Fibroblast of peridontal ligament (primary cell): ENCODE data around the gene DPRX.

Experiments
- DNase-seq: peaks from one replicate; pipeline ENCODE4 v3.0.0-alpha.2; 2010; ENCODE audit errors: extremely low read depth

The DPRX gene, protein sequence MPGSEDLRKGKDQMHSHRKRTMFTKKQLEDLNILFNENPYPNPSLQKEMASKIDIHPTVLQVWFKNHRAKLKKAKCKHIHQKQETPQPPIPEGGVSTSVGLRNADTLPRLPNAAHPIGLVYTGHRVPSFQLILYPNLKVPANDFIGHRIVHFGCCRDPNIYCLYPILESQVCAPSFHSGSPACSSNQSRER

DNA sequence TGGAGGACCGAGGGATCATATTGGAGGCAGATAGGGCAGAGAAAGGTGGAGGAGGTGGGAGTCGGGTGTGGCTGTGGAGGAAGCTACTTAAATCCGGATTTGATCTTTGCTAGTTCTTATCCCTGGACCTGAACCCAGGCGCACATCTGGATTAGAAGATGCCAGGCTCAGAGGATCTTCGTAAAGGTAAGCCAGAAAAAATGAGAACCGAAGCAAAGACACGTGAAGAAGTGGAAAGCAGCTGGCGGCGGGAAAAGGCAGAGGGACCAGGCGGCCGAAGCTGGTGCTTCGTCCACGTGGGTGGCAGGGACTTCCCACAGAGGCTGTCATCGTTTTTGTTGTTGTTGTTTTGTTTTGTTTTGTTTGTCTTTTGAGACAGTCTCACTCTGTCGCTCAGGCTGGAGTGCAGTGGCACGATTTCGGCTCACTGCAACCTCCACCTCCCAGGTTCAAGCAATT lies at the start of gene DPRX:
DPRX (plus strand) TSS at position 51 of the 459 bp plus-strand sequence; CDS start at position 159, 108 bp downstream.
- DNase-seq, result no peak

DNA sequence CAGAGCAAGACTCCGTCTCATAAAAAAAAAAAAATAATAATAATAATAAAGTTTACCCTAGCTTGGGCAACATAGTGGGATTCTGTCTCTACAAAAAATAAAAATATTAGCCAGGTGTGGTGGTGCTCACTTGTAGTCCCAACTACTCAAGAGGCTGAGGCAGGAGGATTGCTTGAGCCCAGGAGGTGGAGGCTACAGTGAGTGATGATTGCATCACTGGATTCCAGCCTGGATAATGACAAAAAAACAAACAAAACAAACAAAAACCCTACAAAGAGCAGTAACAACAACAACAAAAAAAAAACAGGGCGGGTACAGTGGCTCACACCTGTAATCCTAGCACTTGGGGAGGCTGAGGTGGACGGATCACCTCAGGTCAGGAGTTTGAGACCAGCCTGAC lies 48.6 kb upstream of the DPRX start:
- no peak for DNase-seq

DNA sequence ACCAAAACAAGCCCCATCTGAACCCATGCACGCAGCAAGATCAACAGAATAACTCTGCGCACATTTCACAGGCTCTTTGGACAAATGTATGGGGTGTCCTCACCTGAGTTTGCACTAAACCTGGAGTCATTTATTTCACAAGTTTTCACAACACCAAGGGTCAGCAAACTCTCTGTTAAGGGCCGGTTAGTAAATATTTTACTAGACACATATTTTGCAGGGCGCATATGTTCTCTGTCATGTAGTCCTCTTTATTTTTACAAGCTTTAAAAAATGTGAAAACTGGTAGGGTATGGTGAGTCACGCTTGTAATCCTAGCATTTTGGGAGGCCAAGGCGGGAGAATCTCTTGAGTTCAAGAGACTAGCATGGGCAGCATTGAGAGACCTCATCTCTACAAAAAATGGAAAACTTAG lies 45.5 kb upstream of the DPRX start:
- no peak for DNase-seq

DNA sequence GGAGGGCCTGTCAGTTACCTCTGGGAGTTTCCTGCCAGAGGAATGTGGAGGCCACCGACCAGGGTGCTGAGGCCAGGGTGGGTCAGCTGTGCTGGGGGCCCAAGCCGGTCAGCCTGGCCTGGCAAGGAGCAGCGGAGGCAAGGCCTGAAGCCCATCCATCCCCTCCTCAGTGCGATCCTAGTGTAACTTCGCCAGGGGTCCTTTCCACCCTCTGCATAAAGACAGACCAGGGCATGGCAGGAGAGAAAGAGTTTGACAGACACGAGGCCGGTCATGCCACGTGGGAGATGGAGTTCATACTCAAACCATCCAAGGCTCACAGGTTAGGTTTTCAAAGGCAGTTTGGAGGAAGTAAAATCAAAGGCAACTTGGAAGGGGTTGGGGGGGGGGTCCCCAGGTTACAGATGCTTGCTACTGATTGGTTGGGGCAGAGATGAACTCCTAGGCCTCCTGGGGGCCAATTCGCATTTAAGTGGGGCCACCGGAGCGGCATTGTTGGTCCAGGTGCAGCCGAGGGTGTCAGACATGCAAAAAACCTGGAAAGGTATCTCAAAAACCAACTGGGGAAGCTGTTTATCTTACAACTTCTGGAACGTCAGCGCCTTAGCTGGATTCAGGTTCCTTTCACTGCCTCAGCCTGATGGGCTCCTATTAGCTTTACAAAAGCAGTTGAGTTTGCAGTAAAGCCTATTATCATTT lies 36.8 kb upstream of the DPRX start:
- DNase-seq, result no peak

DNA sequence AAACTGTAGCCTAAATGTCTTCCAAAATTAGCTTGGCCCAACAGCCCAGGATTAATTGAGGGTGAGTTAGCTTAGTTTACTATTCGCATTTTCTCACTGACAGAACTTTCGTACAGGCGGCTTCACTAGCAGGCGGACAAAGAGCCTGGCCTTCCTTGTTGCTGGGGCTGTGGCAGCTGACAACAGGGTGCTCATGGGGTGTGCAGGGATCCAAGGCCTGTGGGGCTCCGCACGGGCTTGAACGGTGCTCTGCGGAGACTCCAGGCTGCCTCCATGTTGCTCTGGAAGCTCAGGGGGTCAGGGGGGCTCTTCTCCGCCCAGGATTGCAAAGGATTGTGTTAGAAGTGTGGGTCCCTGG lies 36.3 kb upstream of the DPRX start:
- no peak for DNase-seq

DNA sequence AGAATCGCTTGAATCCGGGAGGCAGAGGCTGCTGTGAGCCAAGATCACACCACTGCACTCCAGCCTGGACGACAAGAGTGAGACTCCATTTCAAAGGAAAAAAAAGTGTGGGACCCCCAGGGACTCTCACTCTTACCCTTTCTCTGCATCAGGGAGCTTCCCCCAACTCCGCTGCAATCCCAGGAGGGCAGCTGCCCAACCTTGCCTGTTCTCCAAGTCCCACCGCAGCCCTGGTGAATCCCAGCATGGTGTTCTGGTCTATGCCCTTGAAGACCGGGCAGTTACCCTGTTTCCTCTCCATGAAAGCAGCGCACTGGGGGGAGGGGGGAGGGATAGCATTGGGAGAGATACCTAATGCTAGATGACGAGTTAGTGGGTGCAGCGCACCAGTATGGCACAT lies 35.7 kb upstream of the DPRX start:
- DNase-seq, result no peak

DNA sequence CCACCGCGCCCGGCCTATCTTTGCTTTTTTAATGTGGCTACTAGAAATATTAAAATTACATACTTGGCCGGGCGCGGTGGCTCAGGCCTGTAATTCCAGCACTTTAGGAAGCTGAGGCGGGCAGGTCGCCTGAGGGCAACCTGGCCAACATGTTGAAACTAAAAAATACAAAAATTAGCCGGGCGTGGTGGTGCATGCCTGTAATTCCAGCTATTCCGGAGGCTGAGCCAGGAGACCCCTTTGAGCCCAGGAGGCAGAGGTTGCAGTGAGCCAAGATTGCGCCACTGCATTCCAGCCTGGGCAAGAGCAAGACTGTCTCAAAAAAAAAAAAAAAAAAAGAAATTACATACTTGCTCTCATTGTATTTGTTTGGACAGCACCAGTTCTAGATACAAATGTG lies 34.8 kb upstream of the DPRX start:
- DNase-seq, result no peak

DNA sequence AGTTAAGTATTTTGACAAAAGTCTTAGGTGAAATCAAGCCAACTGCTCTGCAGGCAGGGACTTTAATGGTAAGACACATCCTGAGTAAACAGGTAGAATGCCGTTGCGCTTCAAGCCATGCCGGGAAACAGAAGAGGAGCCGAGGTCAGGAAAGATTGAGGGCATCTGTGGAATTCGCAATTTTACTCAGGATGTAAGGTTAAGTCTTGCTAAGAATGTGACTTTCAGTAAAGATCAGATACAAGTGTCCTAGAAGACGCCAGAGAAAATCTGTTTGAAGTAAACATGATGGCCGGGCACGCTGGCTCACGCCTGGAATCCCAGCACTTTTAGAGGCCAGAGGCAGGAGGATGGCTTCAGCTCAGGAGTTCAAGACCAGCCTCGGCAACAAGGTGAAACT lies 33.4 kb upstream of the DPRX start:
- no peak for DNase-seq

DNA sequence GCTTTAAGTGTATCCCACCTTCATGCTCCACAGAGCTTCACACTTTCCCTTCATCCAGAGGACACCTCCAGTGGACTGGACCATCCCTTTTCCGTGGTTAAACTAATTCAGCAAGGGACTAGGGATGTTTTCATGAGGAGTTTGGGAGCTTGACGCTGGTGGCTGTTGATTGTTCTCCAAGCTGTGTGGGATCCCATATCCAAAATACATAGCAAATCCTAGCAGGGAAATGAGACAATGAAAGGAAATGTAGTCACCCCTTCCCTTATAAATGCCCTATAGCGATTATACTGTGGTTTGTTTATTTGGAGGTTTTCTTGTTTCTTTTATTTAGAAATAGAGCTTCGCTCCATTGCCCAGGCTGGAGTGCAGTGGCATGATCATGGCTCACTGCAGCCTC lies 31.6 kb upstream of the DPRX start:
- no peak for DNase-seq

DNA sequence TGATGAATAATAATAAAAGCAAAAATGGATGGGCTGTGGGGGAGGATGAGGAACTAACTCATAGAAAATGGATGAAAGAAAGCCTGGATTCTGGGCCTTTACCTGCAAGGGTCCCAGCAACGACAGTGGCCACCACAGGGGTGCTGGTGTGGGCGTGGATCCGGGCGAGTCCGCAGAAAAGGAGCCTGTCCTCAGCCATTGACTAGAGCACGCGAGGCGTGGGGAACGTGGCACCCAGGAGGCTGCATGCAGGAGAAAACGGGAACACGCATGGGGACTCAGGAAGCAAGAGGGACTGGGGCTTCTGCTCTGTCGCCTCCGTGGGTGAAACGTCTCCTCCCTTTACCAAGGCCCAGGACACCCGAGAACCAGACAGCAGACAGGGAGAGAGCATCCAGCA lies 25.8 kb upstream of the DPRX start:
- no peak for DNase-seq

DNA sequence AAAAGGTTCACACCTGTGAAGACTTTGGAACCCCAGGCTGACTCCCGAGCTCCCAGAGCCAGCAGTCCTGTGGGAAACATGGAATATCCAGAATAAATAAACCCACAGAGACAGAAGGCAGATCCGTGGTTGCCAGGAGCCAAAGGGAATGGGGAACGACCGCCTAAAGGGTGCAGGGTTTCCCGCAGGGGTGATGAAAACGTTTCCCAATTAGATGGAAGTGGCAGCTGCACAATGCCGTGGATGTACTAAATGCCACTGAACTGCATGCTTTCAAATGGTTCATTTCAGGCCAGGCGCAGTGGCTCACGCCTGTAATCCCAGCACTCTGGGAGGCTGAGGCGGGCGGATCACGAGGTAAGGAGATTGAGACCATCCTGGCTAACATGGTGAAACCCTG lies 23.4 kb upstream of the DPRX start:
- no peak for DNase-seq

DNA sequence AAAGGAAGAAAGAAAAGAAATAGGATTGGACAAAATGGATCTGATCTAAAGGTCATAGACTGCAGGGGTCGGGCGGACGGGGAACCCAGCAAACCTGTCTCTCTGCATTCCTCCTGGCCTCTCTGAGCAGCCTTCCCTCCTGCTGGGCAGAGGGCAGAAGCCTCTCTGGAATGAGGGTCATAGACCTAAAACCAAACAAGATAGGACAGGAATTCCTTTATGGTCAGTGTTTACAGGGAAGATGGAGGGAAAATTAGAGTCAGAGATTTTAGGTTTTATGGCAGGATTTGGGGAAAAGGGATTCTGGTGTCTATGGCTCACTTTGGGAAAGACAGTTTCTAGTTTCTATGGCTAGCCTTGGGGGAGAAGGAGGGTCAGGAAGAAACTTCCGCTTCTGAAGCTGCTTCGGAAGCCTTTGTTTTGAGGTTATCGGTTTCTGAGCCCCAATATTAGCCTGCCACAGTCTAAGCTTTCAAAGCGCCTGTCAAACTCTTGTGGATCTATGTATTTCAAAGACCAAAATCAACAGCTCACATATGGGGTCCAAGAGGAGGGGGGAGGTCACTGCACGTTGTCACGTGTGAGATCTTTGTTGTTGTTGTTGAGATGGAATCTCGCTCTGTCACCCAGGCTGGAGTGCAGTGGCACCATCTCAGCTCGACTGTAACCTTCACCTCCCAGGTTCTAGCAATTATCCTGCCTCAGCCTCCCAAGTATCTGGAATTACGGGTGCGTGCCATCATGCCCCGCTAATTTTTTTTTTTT lies 18.9 kb upstream of the DPRX start:
- no peak for DNase-seq

DNA sequence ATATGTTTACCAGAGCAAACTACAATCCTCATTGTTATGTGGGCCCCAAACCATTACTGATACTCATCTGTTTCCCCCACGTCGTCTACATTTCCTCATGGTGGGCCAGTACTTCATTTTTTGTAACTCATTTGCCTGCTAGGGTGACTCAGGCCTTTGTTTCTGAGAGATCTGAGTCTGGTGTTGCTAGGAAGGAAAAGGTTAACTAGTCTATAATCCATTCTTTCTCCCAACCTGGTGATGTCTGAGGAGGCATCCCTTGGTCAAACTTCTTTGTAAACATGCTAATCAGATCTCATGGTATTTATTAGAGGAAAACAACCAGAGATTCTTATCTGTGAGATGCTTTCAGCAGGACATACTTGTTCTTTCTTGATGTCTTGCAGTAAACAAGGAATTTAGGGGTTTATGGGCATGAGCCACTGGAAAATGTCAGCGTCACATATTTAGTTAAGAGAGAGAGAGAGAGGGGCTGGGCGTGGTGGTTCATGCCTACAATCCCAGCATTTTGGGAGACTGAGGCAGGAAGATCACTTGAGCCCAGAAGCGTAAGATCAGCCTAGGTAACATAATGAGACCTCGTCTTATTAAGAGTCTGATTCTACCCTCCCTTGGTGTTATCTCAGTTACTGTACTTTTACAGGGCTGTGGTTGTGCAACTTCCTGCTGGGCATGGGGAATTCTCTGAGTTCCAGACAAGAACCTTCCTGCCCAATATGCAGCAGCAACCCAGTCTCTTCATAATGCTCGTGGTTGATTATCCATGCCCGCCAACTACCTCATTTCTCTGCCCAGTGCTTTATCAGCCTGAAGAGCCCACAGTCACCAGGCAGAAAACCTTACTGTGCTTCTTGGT lies 9.7 kb upstream of the DPRX start:
- no peak for DNase-seq

DNA sequence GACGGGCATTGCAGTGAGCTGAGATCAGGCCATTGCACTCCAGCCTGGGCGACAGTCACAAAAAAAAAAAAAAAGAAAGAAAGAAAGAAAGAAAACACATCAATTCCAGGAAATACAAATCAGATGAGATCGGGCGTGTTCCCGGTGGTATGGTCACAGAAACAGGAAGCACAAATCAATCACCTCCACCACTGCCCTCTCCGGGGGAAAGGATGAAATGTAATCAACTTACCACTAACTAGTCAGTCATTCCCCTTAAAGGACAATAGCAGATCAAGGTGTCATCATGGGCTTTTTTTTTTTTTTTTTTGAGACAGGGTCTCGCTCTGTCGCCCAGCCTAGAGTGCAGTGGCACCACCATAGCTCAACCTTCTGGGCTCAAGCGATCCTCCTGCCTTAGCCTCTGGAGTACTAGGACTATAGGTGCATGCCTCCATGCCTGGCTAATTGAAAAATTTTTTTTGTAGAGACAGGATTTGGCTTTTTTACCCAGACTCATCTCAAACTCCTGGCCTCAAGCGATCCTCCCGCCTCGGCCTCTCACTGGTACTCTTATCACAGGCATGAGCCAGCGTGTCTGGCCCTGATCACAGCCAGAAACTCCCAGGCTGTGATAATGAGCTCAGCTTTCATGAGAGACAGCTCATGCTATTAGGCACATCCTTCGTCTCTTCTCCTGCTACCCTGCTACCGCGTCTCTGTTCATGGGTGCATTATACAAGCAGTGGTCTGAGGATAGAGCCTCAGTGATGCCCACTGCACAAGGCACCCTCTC lies 6.8 kb upstream of the DPRX start:
- no peak for DNase-seq

DNA sequence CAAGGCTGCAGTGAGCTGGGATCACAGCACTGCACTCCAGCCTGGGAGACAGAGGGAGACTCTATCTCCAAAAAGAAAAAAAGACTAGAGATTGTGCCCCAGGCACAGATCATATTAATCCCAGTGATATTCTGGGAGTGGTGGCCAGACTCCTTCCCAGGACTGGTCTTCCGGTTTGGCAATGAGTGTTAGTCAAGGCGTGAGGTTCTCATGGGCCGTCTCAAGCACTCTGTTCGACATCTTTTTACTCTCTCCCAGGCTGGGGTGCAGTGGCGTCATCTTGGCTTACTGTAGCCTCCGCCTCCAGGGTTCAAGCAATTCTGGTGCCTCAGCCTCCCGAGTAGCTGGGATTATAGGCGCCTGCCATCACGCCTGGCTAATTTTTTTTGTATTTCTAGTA lies 5.3 kb upstream of the DPRX start:
- DNase-seq, result no peak

DNA sequence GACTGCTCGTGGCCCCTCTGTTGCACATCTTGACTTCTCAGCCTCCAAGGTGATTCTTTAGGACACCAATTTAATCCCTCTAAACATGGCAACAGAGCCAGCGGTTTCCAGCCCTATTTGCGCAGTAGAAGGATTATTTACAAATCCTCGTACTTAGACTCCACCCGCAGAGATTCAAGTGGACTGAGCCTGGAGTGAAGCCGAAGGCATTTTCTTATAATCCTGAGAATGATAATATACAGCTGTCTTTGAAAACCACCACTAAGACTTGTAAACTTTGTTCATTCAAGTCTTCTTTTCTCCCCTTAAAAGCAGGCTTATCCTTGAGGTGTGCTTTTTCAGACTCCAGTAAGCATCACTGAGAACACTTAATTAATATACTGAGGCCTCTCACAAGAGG lies 4.8 kb upstream of the DPRX start:
- DNase-seq, result no peak

DNA sequence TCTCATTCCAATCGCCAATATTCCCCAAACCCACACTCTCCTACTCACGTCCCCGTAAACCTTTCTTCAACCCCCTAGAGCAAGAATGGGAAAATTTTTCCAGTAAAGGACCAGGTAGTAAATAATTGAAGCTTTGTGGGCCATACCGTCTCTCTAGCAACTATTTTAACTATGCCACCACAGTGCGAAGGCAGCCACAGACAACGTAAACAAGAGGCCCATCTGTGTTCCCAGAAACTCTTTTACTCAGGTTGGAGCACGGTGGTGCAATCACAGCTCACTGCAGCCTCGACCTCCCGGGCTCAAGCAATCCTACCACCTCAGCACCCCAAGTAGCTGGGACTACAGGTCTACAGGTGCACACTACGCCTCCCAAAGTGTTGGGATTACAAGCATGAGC lies 3.0 kb downstream of the DPRX start:
- no peak for DNase-seq

DNA sequence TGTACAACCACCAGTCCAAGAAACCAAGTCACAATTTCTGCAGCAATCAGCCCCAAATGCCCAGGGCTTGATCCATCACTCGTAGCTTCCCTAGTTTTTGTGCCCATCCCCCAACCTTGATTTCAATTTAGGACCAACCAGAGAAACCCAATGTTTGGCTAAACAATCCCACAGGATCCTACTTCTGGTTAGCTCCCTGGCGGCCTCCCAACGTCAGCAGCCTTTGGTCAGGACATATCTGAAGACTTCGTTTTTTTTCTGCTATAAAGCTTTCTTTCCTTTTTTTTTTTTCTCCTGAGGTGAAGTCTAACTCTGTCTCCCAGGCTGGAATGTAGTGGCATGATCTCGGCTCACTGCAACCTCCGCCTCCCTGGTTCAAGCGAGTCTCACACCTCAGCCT lies 7.7 kb downstream of the DPRX start:
- no peak for DNase-seq

DNA sequence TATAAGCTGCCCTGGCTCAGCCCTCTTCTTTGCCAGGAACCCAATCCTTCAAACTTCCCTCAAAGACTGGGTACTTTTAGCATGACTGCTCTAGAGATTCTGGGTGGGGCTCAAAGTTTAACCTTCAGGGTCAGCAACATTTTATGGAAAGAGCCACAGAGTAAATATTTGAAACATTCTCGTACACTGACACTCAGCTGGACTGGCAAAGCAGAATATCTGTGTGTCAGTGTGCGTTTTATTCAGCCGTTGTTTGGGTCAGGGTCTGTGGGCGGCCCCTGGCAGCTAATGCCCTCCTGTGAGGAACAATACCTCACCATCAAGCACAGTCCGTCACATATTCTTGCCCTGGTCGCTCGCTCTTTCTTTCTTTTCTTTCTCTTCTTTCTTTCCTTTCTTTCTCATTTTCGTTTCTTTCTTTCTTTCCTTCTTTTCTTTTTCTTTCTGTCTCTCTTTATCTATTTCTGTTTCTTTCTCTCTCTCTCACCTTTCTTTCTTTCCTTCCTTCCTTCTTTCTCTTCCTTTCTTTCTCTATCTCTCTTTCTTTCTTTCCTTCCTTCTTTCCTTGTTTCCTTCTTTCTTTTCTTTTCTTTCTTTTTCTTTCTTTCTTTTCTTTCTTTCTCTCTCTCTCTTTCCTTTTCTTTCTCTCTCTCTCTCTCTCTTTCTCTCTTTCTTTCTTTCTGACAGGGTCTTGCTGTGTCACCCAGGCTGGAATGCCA lies 10.7 kb downstream of the DPRX start:
- no peak for DNase-seq

DNA sequence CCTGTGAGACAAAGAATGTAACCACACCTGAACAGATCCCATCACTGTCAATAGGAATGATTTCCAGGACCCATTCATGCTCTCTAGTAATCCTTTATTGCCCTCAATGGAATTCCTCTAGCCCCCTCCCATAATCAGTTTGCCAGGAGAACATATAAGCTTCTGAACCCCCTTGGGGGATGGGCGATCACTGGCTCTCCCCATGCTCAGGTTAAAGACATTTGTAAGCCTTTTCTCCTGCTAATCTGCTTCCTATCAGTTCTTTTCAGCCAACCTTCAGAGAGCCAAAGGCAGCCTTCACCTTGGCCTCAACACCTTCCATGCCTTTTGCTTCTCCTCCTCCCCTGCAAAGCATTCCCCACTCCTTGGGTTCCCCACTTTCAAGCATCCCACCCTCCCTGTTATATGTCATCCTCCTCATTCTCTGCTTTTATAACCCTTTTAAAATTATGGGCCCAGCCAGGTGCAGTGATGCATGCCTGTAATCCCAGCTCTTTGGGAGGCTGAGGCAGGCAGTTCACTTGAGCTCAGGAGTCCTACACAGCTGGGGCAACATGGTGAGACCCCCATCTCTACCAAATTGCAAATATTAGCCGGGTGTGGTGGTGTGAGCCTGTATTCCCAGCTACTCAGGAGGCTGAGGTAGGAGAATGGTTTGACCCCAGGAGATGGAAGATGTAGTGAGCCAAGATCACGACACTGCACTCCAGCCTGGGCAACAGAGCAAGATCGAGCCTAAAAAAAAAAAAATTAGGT lies 12.4 kb downstream of the DPRX start:
- DNase-seq, result no peak
